Stimulated activated CD8-positive, alpha-beta memory T cell treated with anti-CD3 and anti-CD28 coated beads, Interleukin-4, amount 100 ng/mL, for 48 hours (primary cell): Measurements from ENCODE around the gene AUTS2.

Source experiments
- DNase-seq: peaks from one replicate; pipeline ENCODE4 v3.0.0-alpha.2; 2020

Gene AUTS2

DNA sequence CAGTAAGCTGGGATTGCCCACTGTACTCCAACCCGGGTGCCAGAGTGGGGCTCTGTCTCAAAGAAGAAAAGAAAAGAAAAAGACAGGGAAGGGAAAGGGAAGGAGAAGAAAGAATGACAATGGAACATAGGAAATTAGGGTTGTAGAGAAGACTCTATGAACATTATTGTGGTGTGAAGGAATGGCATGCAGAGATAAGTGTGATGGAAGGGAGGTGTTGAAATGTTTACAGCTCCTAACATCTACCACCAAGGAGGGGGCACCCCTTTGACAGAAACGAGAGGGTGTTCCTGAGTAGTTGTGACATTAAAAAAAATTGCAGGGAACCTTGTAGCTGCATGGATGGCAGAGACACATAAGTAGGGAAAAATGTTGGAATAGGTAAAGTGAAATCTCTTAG is 27.5 kb downstream of the AUTS2 start:
- DNase-seq = no peak

DNA sequence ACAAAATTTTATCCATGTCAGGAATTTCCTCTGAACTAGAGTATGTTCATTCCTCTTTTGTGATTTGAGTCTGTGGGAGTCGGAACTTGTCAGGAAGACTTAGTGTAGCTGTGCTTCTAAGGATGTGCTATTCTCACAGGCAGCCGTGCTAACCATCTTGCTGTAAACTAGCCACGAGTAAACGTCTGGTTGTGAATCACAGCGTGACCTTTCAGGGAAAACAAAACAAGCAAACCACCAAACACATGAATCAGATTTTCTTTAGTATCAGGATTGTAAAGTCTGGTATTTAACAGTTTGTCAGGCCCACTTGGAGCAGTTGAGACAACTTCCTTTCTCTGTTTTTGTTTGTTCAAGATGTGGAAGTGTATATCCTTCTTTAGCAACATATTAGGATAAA is 32.0 kb downstream of the AUTS2 start:
- DNase-seq = no peak

- no peak for DNase-seq
Observed at GRCh38 chr7:69631131-69631530, 32.9 kb downstream of the AUTS2 start.

- DNase-seq = no peak
Observed at GRCh38 chr7:69632280-69632679, 34.0 kb downstream of the AUTS2 start.

GRCh38 chr7:69633122-69633831 is 35.0 kb downstream of the AUTS2 start:
- no peak for DNase-seq

DNA sequence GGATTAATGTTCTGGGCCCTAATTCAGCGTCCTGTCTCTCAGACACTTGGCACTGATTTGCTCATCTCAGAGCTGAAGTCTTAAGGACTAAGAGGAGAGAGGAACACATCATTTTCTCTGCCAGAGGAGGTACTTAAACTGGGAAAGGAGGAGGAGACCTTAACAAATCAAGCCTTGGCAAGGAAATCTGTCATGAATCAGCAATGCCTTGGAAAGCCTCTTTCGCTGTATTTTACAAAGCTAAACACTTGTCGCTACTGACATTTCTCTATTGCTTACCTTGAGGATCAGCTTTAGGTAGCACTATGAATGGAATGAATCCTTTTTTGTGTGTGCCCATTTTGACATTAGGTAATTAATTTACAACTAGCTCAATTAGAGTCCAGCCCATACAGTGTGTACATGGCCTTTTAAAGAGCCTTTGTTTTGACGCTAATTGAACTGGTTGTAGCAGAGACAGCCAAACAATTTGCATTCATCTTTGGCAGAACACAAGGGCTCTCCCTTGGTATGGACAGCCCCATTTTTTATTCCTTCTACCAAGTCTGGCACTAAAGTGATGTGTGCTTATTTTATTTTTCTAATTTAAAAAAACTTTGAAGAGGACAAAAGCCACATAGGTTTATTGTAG is 37.4 kb downstream of the AUTS2 start:
- no peak for DNase-seq

GRCh38 chr7:69638674-69639073 is 40.4 kb downstream of the AUTS2 start:
- no peak for DNase-seq

DNA sequence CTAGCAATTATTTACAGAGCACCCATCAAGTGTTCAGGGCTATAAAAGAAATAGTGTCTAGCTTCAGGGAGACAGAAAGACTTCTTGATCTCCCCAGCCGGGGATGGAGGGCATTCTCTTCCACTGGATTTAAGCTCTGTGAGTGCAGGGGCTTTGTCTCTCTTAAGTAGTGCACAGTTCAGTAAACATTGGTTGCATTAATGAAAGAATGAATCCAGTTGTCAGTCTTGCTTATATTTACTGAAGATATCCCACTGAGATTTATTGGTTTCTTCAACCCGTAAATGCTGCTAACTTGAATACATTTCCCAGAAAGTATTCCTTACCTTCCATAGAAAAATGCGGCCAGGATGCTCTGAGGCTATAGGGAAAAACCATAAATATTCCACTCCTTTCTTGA is 41.9 kb downstream of the AUTS2 start:
- no peak for DNase-seq

- DNase-seq = no peak
Observed at GRCh38 chr7:69640925-69641594, 42.8 kb downstream of the AUTS2 start.

- no peak for DNase-seq
Observed at GRCh38 chr7:69643265-69643664, 45.0 kb downstream of the AUTS2 start.

GRCh38 chr7:69643708-69644445 is 45.6 kb downstream of the AUTS2 start:
- DNase-seq = no peak

DNA sequence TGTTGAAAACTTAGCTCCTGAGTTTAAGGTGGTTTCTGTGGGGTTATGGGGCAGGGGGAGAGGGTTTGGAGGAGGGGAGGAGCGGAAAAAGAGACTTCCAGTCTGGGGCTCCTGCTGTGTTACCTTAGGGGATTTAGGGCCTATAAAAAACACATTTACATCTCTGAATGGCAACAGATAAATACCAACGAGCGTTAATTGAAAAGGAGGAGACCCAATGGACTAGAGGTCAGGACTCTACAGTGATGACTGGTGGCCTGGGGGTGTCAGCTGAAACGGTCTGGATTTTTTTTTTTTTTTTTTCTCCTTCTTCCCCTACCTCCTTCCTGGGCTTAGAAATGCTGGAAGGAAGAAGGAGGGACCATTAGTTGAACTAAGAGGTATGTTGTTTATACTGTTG is 47.4 kb downstream of the AUTS2 start:
- no peak for DNase-seq

DNA sequence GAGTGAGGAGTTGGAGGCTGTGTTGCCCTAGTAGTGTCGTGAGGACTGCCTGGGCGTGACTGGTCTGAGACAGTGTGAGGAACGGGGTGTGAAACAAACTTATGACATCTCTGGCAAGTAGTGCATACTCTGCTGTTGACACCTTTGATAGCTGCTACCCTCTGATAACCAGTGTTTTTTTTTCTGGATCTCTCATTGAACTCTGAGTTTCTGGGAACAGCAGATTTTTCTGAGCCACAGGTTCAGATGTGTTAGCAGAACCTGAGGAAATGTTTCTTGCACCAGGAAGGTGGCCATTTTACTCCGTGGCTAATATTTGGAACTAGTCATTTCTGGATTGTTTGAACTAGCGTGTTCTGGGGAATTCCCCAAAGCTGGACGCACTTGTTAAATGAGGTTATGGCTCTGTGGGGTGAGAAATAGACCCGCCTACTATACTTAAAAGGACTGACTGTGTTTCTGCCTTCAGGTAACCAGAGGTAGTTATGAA is 52.9 kb downstream of the AUTS2 start:
- no peak for DNase-seq

DNA sequence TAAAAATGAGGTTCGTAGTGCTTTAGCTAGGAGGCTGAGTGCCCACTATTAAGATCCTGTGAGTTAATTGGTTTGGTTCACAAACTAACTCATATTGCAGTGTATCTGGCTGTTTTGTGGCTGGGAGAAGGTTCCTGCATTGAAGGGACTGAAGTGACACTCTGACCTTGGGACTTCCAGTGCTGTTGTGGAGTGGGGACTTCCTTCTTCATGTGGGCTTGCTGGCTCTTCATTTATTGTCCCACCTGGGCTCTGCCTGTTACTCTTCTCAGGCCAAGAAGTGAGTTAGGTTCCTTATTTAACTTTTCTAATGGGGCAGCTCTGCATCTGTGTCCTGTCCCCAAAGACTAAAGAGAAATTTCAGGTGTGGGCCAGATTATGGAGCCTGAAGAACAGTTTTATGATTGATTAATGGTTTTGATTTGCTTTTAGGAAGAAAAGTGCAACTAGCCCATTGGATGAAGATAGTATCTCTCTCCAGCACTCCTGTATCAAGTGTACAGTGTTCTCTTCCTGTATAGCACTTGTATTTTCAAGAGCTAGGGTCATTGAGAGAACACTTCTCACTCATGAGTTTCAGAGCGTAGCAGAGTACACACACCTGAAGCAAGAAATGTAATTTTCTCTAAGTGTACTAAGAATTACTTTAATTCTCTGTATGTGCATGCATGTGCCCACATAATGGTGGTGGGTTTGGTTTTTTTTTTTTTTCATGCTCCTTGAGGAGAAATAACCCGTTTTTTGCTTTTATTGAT is 54.8 kb downstream of the AUTS2 start:
- no peak for DNase-seq

DNA sequence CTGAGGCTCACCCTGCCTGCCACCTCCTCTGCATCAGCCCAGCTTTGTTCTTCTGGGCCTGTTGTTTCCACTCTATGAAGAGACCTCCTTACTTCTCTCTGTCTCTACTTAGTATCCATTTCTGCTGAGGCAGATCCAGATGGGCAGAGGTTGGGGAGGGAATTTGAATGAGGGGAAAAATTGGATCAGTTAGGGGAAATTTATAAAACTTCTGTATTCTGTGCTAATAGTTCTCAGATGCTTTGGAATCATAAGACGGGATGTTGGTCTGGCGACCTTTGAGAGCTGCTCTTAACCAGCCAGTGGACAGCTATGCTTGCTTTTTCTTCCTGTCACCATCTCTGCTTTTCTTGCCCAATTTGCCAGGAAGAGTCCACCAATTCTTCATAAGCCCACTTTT is 55.5 kb downstream of the AUTS2 start:
- DNase-seq = no peak

DNA sequence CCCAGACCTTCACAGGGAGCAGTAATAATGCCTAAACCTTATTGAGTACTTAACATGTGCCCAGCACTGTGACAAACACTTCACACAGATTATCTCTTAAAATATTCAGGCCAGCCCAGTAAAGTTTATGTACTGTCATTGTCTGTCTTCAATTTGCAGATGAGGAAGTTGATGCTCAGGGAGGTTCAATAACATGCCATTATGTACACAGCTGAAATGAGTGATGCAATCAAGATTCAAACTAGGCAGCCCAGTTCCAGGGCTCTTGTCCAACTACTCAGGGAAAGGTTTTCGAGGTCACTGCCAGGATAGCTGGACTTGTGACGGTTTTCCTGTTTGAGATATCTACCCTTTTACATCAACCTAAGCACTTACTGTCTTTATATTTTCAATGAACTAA is 56.1 kb downstream of the AUTS2 start:
- no peak for DNase-seq

GRCh38 chr7:69654849-69655707 is 56.8 kb downstream of the AUTS2 start:
- no peak for DNase-seq

- no peak for DNase-seq
Observed at GRCh38 chr7:69656077-69656476, 57.8 kb downstream of the AUTS2 start.

GRCh38 chr7:69656890-69657289 is 58.6 kb downstream of the AUTS2 start:
- DNase-seq = no peak

DNA sequence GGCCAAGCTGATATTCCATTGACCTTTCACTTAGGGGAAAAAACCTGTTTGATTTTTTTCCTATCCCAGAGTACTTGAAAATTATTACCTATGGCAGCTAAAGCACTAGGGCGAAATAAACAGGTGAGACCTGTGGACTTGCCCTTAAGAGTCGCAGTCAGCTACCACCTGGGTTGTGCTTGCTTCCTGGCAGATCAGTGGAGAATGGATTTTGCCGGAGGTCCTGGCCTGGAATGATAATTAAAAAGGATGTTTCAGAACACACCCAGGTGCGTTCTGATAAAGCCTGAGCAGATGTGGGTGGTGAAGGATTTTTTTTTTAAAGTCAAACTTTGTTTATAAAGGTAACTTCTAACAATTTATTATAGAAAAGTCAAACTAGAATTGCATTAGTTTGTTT is 59.1 kb downstream of the AUTS2 start:
- DNase-seq = no peak

- no peak for DNase-seq
Observed at GRCh38 chr7:69657985-69658384, 59.7 kb downstream of the AUTS2 start.

GRCh38 chr7:69659983-69660382 is 61.7 kb downstream of the AUTS2 start:
- no peak for DNase-seq
